PC-9 (cell line): ENCODE results near the gene EPHB1. TPM values are rescaled to one million over a fixed set of nuclear protein-coding genes. Genes with fewer than 3 reads are reported as not detected.

Experiments
- BruUV-seq: library from RNA; stranded (reverse); fragments of 400-500 nt; replicated peaks from 2 replicates; lab custom pipeline; 2021; lab: Mats Ljungman, UMichigan
- CTCF ChIA-PET: fragments of 300-600 bp; sonication (Branson Sonifier 250); formaldehyde crosslinking; loops from one replicate; lab custom pipeline; 2022; ENCODE audit warnings: antibody characterized with exemption; lab: Charles Lee
- POLR2A ChIA-PET: fragments of 300-600 bp; sonication (Branson Sonifier 250); formaldehyde crosslinking; loops from one replicate; lab custom pipeline; 2022; ENCODE audit warnings: antibody characterized with exemption; ENCODE audit not compliant: unreplicated experiment; lab: Charles Lee
- DNase-seq, 2 experiments: peaks; one replicate each; pipeline versions ENCODE4 v3.0.0 to v3.0.0-alpha.2; 2015 to 2022; ENCODE audit warnings: mixed read lengths in 1 of 2
- H2AFZ ChIP-seq: fragments of 200-600 bp; sonication (generic); 2 replicates; pipeline ENCODE4 v1.8.1; 2017; ENCODE audit warnings: antibody characterized with exemption
- H3F3A ChIP-seq: fragments of 200-600 bp; sonication (generic); 2 replicates; pipeline ENCODE4 v1.8.1; 2017; ENCODE audit warnings: antibody characterized with exemption, mild to moderate bottlenecking, low read depth; ENCODE audit not compliant: insufficient read depth
- H3K27ac ChIP-seq: fragments of 200-600 bp; sonication (generic); 2 replicates; pipeline ENCODE4 v1.6.1; 2016; ENCODE audit warnings: mixed run types
- H3K27me3 ChIP-seq: fragments of 200-600 bp; sonication (generic); 2 replicates; pipeline ENCODE4 v1.6.1; 2016; ENCODE audit warnings: low read depth, mixed run types; ENCODE audit not compliant: insufficient read depth
- H3K36me3 ChIP-seq: fragments of 200-600 bp; sonication (generic); 2 replicates; pipeline ENCODE4 v1.6.1; 2016; ENCODE audit warnings: low read depth, mixed run types
- H3K4me1 ChIP-seq: fragments of 200-600 bp; sonication (generic); replicated peaks from 2 replicates; pipeline ENCODE4 v1.6.1; 2016; ENCODE audit warnings: mixed run types; ENCODE audit not compliant: insufficient read depth
- H3K4me2 ChIP-seq: fragments of 200-600 bp; sonication (generic); 2 replicates; pipeline ENCODE4 v1.6.1; 2017; ENCODE audit warnings: mixed run types
- H3K4me3 ChIP-seq: fragments of 200-600 bp; sonication (generic); 2 replicates; pipeline ENCODE4 v1.6.1; 2016; ENCODE audit warnings: mixed run types
- H3K79me2 ChIP-seq: fragments of 200-600 bp; sonication (generic); 2 replicates; pipeline ENCODE4 v1.6.1; 2017; ENCODE audit warnings: low read depth, mixed run types
- H3K9me2 ChIP-seq: fragments of 200-600 bp; sonication (generic); 2 replicates; pipeline ENCODE4 v1.8.1; 2017; ENCODE audit warnings: mild to moderate bottlenecking; ENCODE audit not compliant: insufficient read depth
- H3K9me3 ChIP-seq: fragments of 200-600 bp; sonication (generic); 2 replicates; pipeline ENCODE4 v1.8.1; 2016; ENCODE audit warnings: low read depth; ENCODE audit not compliant: insufficient read depth
- H4K20me1 ChIP-seq: fragments of 200-600 bp; sonication (generic); 2 replicates; pipeline ENCODE4 v1.8.1; 2017; ENCODE audit not compliant: insufficient read depth
- CTCF ChIP-seq: fragments of 200-600 bp; sonication (generic); conservative IDR thresholded peaks from 2 replicates; pipeline ENCODE4 v1.6.1; 2017; ENCODE audit warnings: mixed run types, antibody characterized with exemption, mild to moderate bottlenecking, moderate library complexity
- EZH2 ChIP-seq: fragments of 200-600 bp; sonication (generic); IDR thresholded peaks from 2 replicates; pipeline ENCODE4 v1.8.0; 2017; ENCODE audit warnings: antibody characterized with exemption, low read depth
- intact Hi-C: fragments of 100-400 bp; cut with micrococcal nuclease; formaldehyde crosslinking; loops from one replicate; pipeline ENCODE4 v1.10.0; 2022; ENCODE audit not compliant: unreplicated experiment
- total RNA-seq: library from RNA; stranded (reverse); gene quantifications from 2 replicates; pipeline ENCODE4 v1.2.3, GENCODE V29; 2021

EPHB1 gene
- total RNA-seq, 1 experiment from 2014 or later: 0.15 TPM

DNA sequence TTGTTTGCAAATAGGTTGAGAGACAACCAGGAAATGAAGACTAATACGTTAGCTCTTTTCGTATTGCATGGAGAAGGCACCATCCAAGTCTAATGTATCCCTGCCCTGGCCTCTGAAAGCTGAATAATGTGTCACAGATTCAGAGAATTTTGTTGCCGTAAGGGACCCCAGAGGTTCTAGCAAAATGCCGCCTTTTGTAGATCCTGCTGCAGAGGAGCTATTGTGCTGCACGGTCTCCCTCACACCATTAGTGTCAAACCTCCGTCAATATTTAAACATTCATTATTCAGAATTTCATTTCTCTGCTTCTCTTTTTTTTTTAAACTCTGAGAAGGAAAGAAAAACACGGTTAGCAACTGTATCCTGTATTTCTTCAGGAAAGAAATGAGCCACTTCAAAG lies 238.7 kb downstream of the EPHB1 start:
- no TSS peak for BruUV-seq
- Histone ChIP-seq H3K9me3 (no peaks in the 10 kb centered on the region), H3K27me3 (peaks cover 42% of the 10 kb centered on the region), H3K36me3 (no peaks in the 10 kb centered on the region), H3F3A (no peaks in the 10 kb centered on the region), H2AFZ (no peak overlapping the region), H3K4me1 (no peaks in the 10 kb centered on the region), H3K27ac (no peak overlapping the region), H4K20me1 (no peaks in the 10 kb centered on the region), H3K4me3 (no peak overlapping the region), H3K4me2 (no peak overlapping the region), H3K9me2 (no peaks in the 10 kb centered on the region), H3K79me2 (no peaks in the 10 kb centered on the region)
- ChIA-PET CTCF (no interaction called here), POLR2A (interaction anchor here (0.6 kb wide), 1 partner anchor 234 kb away, joined by 4 read pairs; no protein-coding TSS in a partner anchor)
- DNase-seq: no peak
- intact Hi-C loops: no loop called here
- no peak for TF ChIP-seq EZH2
- TF ChIP-seq CTCF: no peak

DNA sequence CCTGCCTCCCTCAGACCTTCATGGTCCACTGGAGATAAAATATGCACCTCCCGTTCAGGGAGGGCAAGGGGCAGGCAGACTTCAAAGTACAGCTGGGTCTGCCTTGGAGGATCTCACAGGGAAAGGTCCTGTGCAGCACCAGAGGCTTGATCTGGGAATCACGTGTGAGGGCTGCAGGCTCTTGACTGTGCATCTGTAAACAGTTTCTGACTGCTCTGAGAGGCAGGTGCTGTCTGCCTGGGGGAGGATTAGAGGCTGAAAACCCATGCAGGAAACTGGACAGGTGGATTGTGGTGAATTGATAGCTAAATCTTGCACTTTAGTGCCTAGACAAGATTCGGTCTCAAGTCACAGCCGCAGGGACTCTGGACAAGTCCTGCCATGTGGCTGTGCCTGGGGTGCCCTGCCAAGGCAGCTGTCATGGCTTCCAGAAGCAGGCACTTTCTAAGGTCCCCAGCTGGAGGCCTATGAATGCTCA lies 239.3 kb downstream of the EPHB1 start:
- H3K27ac ChIP-seq: no peak overlapping the region
- no peaks in the 10 kb centered on the region for H4K20me1 ChIP-seq
- H3K9me3 ChIP-seq: no peaks in the 10 kb centered on the region
- H3K4me3 ChIP-seq: no peak overlapping the region
- no peak overlapping the region for H3K4me2 ChIP-seq
- H2AFZ ChIP-seq: no peak overlapping the region
- BruUV-seq: no TSS peak
- no peaks in the 10 kb centered on the region for H3K9me2 ChIP-seq
- no peaks in the 10 kb centered on the region for H3K4me1 ChIP-seq
- intact Hi-C loops: no loop called here
- H3K36me3 ChIP-seq: no peaks in the 10 kb centered on the region
- H3K27me3 ChIP-seq: peaks cover 42% of the 10 kb centered on the region
- ChIA-PET POLR2A (no interaction called here), CTCF (no interaction called here)
- DNase-seq: no peak
- no peaks in the 10 kb centered on the region for H3K79me2 ChIP-seq
- no peaks in the 10 kb centered on the region for H3F3A ChIP-seq
- TF ChIP-seq CTCF (no peak), EZH2 (no peak)

DNA sequence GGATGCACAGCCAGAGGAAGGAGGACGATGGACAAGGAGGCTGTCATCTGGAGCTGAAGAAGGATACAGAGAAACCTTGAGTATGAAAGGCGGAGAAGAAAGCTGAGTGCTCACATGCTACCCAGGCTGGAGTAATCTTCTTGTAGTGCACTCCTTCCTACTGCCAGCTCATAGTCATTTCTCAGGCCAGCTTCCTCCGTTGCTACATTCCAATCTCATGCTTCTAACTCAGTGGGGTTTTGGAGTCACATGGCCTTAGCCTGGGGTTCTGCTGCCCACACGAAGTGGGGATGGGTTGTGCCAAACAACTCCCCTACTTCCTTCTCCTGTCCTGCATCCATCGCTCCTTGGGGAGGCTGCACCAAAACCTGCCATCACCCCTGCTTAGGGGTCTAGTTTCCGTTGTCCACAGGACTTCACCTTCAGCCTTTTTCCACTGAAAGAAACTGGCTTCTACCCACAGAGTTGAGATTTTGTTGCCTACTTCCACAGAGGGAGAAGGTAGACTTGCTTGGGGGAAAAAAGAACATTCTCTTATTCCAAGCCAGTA lies 239.9 kb downstream of the EPHB1 start:
- H3K27ac ChIP-seq: no peak overlapping the region
- H4K20me1 ChIP-seq: no peaks in the 10 kb centered on the region
- H3K4me3 ChIP-seq: no peak overlapping the region
- ChIA-PET POLR2A (no interaction called here), CTCF (no interaction called here)
- no TSS peak for BruUV-seq
- no peaks in the 10 kb centered on the region for H3F3A ChIP-seq
- no peaks in the 10 kb centered on the region for H3K36me3 ChIP-seq
- no peaks in the 10 kb centered on the region for H3K79me2 ChIP-seq
- DNase-seq: no peak
- no peaks in the 10 kb centered on the region for H3K4me1 ChIP-seq
- no peak overlapping the region for H2AFZ ChIP-seq
- no peak overlapping the region for H3K4me2 ChIP-seq
- intact Hi-C loops: no loop called here
- TF ChIP-seq EZH2 (no peak), CTCF (no peak)
- peaks cover 42% of the 10 kb centered on the region for H3K27me3 ChIP-seq
- H3K9me3 ChIP-seq: no peaks in the 10 kb centered on the region
- no peaks in the 10 kb centered on the region for H3K9me2 ChIP-seq
